Gastroesophageal sphincter (tissue), 3 donors: ENCODE data around the gene CNTNAP3.
"Not testable (repeated sequence)": the region's sequence is repeated elsewhere in the genome, so short reads cannot be mapped to it uniquely, and the experiment has no call there.

Experiments used
- CTCF ChIP-seq, 4 experiments: fragments of 200-600 bp in 2 of 4; fragments of 450-650 bp in 2 of 4; sonication (generic) in 1 of 4; IDR thresholded peaks; one replicate each; pipeline ENCODE4 v1.5.1; 2017 to 2019; ENCODE audit warnings: antibody characterized with exemption in 4 of 4, mild to moderate bottlenecking in 2 of 4, moderate library complexity in 2 of 4
- POLR2A ChIP-seq, 2 donors: fragments of 450-650 bp; IDR thresholded peaks; one replicate each; pipeline ENCODE4 v1.6.1; 2017; ENCODE audit warnings: antibody characterized with exemption in 2 of 2, mild to moderate bottlenecking in 2 of 2, moderate library complexity in 1 of 2
- POLR2AphosphoS5 ChIP-seq: sonication (generic); formaldehyde crosslinking; IDR thresholded peaks from one replicate; pipeline ENCODE4 v1.6.1; 2017; ENCODE audit warnings: antibody characterized with exemption

- TF ChIP-seq CTCF (IDR thresholded peaks at IDR 0.05); POLR2A (IDR thresholded peaks at IDR 0.05); POLR2AphosphoS5: not testable (repeated sequence)
These were observed 130.3 kb downstream of the CNTNAP3 start for GRCh38 chr9:39157714-39158113.
